ENCODE measurements around the gene GOLT1B. TPM values are rescaled to one million over a fixed set of nuclear protein-coding genes. Genes with fewer than 3 reads are reported as not detected.

Gene GOLT1B
- total RNA-seq, 2 donors from 2014 or later: 24.9 to 29.7 TPM

GRCh38 chr12:21553329-21553675 lies 51.7 kb downstream of the GOLT1B start:
- intact Hi-C loops (cut with DNase I): no loop called here
- ATAC-seq: no peak
- no peak for DNase-seq

- intact Hi-C loops (cut with DNase I): no loop called here
- DNase-seq: no peak
Measured at GRCh38 chr12:21558100-21558679, 56.6 kb downstream of the GOLT1B start.

GRCh38 chr12:21559855-21560569 lies 58.4 kb downstream of the GOLT1B start:
- peak in 1 of 2 donors; percentile 31 for ATAC-seq
- no peak for DNase-seq
- intact Hi-C loops (cut with DNase I): no loop called here

More at GRCh38 chr12:21558100-21558679, 56.6 kb downstream of the GOLT1B start:
- ATAC-seq: no peak

GRCh38 chr12:21561158-21561557 lies 59.6 kb downstream of the GOLT1B start:
- DNase-seq: no peak
- ATAC-seq: no peak
- intact Hi-C loops (cut with DNase I): no loop called here

- ATAC-seq (no peak), DNase-seq (no peak)
- intact Hi-C loops (cut with DNase I): no loop called here
Measured at GRCh38 chr12:21562859-21563258, 61.3 kb downstream of the GOLT1B start.

- intact Hi-C loops (cut with DNase I): no loop called here
- DNase-seq (no peak), ATAC-seq (no peak)
Measured at GRCh38 chr12:21566223-21566906, 64.8 kb downstream of the GOLT1B start.

GRCh38 chr12:21566907-21567394 lies 65.4 kb downstream of the GOLT1B start:
- DNase-seq (no peak), ATAC-seq (no peak)
- intact Hi-C loops (cut with DNase I): no loop called here

Other genes starting within 250 kb of the GOLT1B start
- not detected for gene SLCO1A2, start 166.9 kb upstream of the GOLT1B start, total RNA-seq
- gene IAPP, start 128.9 kb upstream of the GOLT1B start, total RNA-seq: not detected
- gene PYROXD1, start 64.1 kb upstream of the GOLT1B start, total RNA-seq: 10 to 100 TPM; 10.8 to 13.2 TPM
- 10 to 100 TPM; 19.9 to 23.9 TPM for gene RECQL, start 154 bp upstream of the GOLT1B start, total RNA-seq
- 1 to 10 TPM; 2.6 to 6.5 TPM for gene SPX, start 24.5 kb downstream of the GOLT1B start, total RNA-seq
- gene GYS2, start 103.1 kb downstream of the GOLT1B start, total RNA-seq: under 1 TPM in 1 of 2 donors, not detected in 1; 0.62 TPM
- 1,000 to 10,000 TPM; 1,145 to 1,293 TPM for gene LDHB, start 156.1 kb downstream of the GOLT1B start, total RNA-seq